SU-DHL-6 (cell line): Measurements from ENCODE around the gene KLHL24.

Experiments
- CTCF ChIP-seq: fragments of 200-600 bp; sonication (generic); IDR thresholded peaks from one replicate; pipeline ENCODE4 v1.5.1; 2017; ENCODE audit warnings: antibody characterized with exemption, mild to moderate bottlenecking, low read length, moderate library complexity; ENCODE audit not compliant: insufficient read depth, poor library complexity, severe bottlenecking
- EZH2phosphoT487 ChIP-seq: fragments of 200-600 bp; sonication (generic), shearing (Covaris generic); conservative IDR thresholded peaks from 2 replicates; pipeline ENCODE4 v1.6.1; 2018; ENCODE audit warnings: mild to moderate bottlenecking, antibody characterized with exemption, low read length, moderate library complexity, mixed read lengths

- TF ChIP-seq CTCF (no peak), EZH2phosphoT487 (no peak)
Observed at GRCh38 chr3:183641882-183642281, 6.5 kb downstream of the KLHL24 start.
